ENCODE data around the gene ARPC4.

GRCh38 chr3:9769012-9769411 is 23.9 kb upstream of the ARPC4 start:
- TF ChIP-seq CTCF (IDR thresholded peaks at IDR 0.05; ENCODE audit: low read depth, low read length) (no peak), EZH2phosphoT487 (IDR thresholded peaks at IDR 0.05; ENCODE audit: low read depth) (no peak)

Data from OCI-LY3 (cell line).